HFF-Myc (cell line): ENCODE measurements around the gene CHST11.

Experiments used
- DNase-seq: peaks from one replicate; pipeline ENCODE4 v3.0.0-alpha.2; 2011; ENCODE audit warnings: low read depth; ENCODE audit errors: extremely low read depth
- H3K4me3 ChIP-seq: replicated peaks from 2 replicates; pipeline ENCODE4 v1.5.1; 2011; ENCODE audit warnings: low read depth, mild to moderate bottlenecking, control low read depth, low read length
- TF ChIP-seq, protein P1 (sequence below): IDR thresholded peaks from 2 replicates; pipeline ENCODE4 v1.5.1; 2012; ENCODE audit warnings: mild to moderate bottlenecking, low read depth, low read length, control low read depth; ENCODE audit errors: missing control alignments

CHST11 gene

GRCh38 chr12:104615048-104615561 is 158.4 kb downstream of the CHST11 start:
- TF ChIP-seq, protein P1, sequence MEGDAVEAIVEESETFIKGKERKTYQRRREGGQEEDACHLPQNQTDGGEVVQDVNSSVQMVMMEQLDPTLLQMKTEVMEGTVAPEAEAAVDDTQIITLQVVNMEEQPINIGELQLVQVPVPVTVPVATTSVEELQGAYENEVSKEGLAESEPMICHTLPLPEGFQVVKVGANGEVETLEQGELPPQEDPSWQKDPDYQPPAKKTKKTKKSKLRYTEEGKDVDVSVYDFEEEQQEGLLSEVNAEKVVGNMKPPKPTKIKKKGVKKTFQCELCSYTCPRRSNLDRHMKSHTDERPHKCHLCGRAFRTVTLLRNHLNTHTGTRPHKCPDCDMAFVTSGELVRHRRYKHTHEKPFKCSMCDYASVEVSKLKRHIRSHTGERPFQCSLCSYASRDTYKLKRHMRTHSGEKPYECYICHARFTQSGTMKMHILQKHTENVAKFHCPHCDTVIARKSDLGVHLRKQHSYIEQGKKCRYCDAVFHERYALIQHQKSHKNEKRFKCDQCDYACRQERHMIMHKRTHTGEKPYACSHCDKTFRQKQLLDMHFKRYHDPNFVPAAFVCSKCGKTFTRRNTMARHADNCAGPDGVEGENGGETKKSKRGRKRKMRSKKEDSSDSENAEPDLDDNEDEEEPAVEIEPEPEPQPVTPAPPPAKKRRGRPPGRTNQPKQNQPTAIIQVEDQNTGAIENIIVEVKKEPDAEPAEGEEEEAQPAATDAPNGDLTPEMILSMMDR: no peak
- no peak for DNase-seq
- H3K4me3 ChIP-seq: no peak overlapping the region

- TF ChIP-seq, protein P1: no peak
Observed at GRCh38 chr12:104618691-104619090, 161.9 kb downstream of the CHST11 start.

GRCh38 chr12:104619305-104619704 is 162.6 kb downstream of the CHST11 start:
- TF ChIP-seq, protein P1: no peak
- no peak for DNase-seq
- no peak overlapping the region for H3K4me3 ChIP-seq

More at GRCh38 chr12:104618691-104619090, 161.9 kb downstream of the CHST11 start:
- no peak for DNase-seq
- H3K4me3 ChIP-seq: no peak overlapping the region

GRCh38 chr12:104620837-104621531 is 164.2 kb downstream of the CHST11 start:
- H3K4me3 ChIP-seq: no peak overlapping the region
- no peak for DNase-seq
- TF ChIP-seq, protein P1: no peak

- H3K4me3 ChIP-seq: no peak overlapping the region
- DNase-seq: no peak
- TF ChIP-seq, protein P1: no peak
Observed at GRCh38 chr12:104622928-104623327, 166.2 kb downstream of the CHST11 start.

DNA sequence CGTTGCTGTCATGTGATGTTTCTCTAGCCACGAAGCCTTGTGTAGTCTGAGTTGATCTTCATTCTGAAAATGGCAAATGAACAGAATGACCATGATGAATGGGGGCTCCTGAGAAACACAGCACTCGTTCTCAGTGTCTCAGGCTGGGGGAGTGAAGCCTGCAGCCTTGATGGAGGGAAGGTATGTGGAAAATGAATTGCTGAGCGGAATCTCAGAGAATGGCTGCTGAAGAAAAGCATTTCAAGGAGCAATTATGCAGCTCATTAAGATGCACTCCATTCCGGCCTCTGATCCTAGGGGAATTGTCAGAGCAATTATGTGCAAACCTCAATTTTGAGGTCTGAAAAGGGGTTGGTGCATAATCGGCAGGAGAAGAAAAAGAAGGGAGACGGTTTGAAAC is 167.1 kb downstream of the CHST11 start:
- TF ChIP-seq, protein P1: no peak
- DNase-seq: no peak
- H3K4me3 ChIP-seq: no peak overlapping the region
